Mesenchymal stem cell (in vitro differentiated cells and primary cell): ENCODE results near the gene DYNC1LI1.

Experiments
- DNase-seq: peaks from one replicate; pipeline ENCODE4 v3.0.0-alpha.2; 2013
- H2AFZ ChIP-seq: one replicate; pipeline ENCODE4 v1.6.1; 2013; ENCODE audit warnings: low read depth, mild to moderate bottlenecking, control low read depth, inconsistent platforms, low read length, moderate library complexity
- H2AK5ac ChIP-seq: 2 replicates; pipeline ENCODE4 v1.6.1; 2013; ENCODE audit warnings: low read length, moderate library complexity, mild to moderate bottlenecking, inconsistent platforms; ENCODE audit not compliant: severe bottlenecking
- H2BK120ac ChIP-seq: one replicate; pipeline ENCODE4 v1.6.1; 2013; ENCODE audit warnings: low read depth, mild to moderate bottlenecking, inconsistent platforms, low read length, moderate library complexity
- H2BK12ac ChIP-seq, 2 experiments: one replicate each; pipeline ENCODE4 v1.6.1; 2013; ENCODE audit warnings: inconsistent platforms in 2 of 2, low read length in 2 of 2, mild to moderate bottlenecking in 2 of 2, moderate library complexity in 2 of 2, control low read depth in 1 of 2
- H2BK15ac ChIP-seq: one replicate; pipeline ENCODE4 v1.6.1; 2013; ENCODE audit warnings: mild to moderate bottlenecking, low read depth, inconsistent platforms; ENCODE audit not compliant: poor library complexity, severe bottlenecking
- H2BK5ac ChIP-seq: 2 replicates; pipeline ENCODE4 v1.6.1; 2013; ENCODE audit warnings: low read depth, mild to moderate bottlenecking, low read length, control low read depth, inconsistent platforms; ENCODE audit not compliant: poor library complexity, severe bottlenecking
- H3K14ac ChIP-seq, 2 experiments: one replicate each; pipeline ENCODE4 v1.6.1; 2013; ENCODE audit warnings: inconsistent platforms in 2 of 2, low read length in 2 of 2, control low read depth in 1 of 2, mild to moderate bottlenecking in 1 of 2, moderate library complexity in 1 of 2
- H3K18ac ChIP-seq, 2 experiments: one replicate each; pipeline ENCODE4 v1.6.1; 2013; ENCODE audit warnings: inconsistent platforms in 2 of 2, low read length in 2 of 2, control low read depth in 1 of 2, low read depth in 1 of 2, mild to moderate bottlenecking in 1 of 2
- H3K23ac ChIP-seq, 2 experiments: one replicate each; pipeline ENCODE4 v1.6.1; 2013; ENCODE audit warnings: inconsistent platforms in 2 of 2, low read length in 2 of 2, mild to moderate bottlenecking in 2 of 2, moderate library complexity in 2 of 2, control low read depth in 1 of 2
- H3K27ac ChIP-seq: 2 replicates; pipeline ENCODE4 v1.5.1; 2013; ENCODE audit warnings: mild to moderate bottlenecking, moderate library complexity, low read length, control low read depth, inconsistent platforms; ENCODE audit not compliant: poor library complexity, severe bottlenecking
- H3K27me3 ChIP-seq, 2 experiments: 2 replicates each; pipeline versions ENCODE4 v1.6.1 to v1.7.0; 2013; ENCODE audit warnings: low read length in 2 of 2, mild to moderate bottlenecking in 2 of 2, moderate library complexity in 2 of 2, control low read depth in 1 of 2, inconsistent platforms in 1 of 2; ENCODE audit not compliant: control insufficient read depth in 1 of 2, insufficient read depth in 1 of 2
- H3K36me3 ChIP-seq, 2 experiments: 2 replicates each; pipeline versions ENCODE4 v1.6.1 to v1.7.0; 2013; ENCODE audit warnings: low read length in 2 of 2, control low read depth in 1 of 2, inconsistent platforms in 1 of 2, low read depth in 1 of 2, mild to moderate bottlenecking in 1 of 2; ENCODE audit not compliant: insufficient read depth in 2 of 2, control insufficient read depth in 1 of 2
- H3K4ac ChIP-seq, 2 experiments: one replicate each; pipeline ENCODE4 v1.6.1; 2013; ENCODE audit warnings: inconsistent platforms in 2 of 2, low read length in 2 of 2, mild to moderate bottlenecking in 2 of 2, moderate library complexity in 2 of 2, control low read depth in 1 of 2, low read depth in 1 of 2
- H3K4me1 ChIP-seq: 2 replicates; pipeline ENCODE4 v1.6.1; 2013; ENCODE audit warnings: low read depth, low read length, control low read depth; ENCODE audit not compliant: control insufficient read depth, insufficient read depth
- H3K4me2 ChIP-seq: 2 replicates; pipeline ENCODE4 v1.6.1; 2013; ENCODE audit warnings: low read length, mild to moderate bottlenecking, inconsistent platforms; ENCODE audit not compliant: poor library complexity, severe bottlenecking
- H3K4me3 ChIP-seq, 2 experiments: 2 replicates each; pipeline versions ENCODE4 v1.5.1 to v1.7.0; 2013; ENCODE audit warnings: low read length in 2 of 2, mild to moderate bottlenecking in 2 of 2, control low read depth in 1 of 2, low read depth in 1 of 2; ENCODE audit not compliant: insufficient read depth in 1 of 2
- H3K79me1 ChIP-seq: replicated peaks from 2 replicates; pipeline ENCODE4 v1.6.1; 2013; ENCODE audit warnings: mild to moderate bottlenecking, control low read depth, low read length, inconsistent platforms; ENCODE audit not compliant: poor library complexity, severe bottlenecking
- H3K9ac ChIP-seq: 2 replicates; pipeline ENCODE4 v1.7.0; 2013; ENCODE audit warnings: mild to moderate bottlenecking, low read length, moderate library complexity
- H3K9me3 ChIP-seq: 2 replicates; pipeline ENCODE4 v1.7.0; 2013; ENCODE audit warnings: mild to moderate bottlenecking, low read length; ENCODE audit not compliant: control insufficient read depth
- H4K8ac ChIP-seq: one replicate; pipeline ENCODE4 v1.6.1; 2013; ENCODE audit warnings: inconsistent platforms, mild to moderate bottlenecking, low read length, moderate library complexity
- H4K91ac ChIP-seq: one replicate; pipeline ENCODE4 v1.6.1; 2013; ENCODE audit warnings: mild to moderate bottlenecking, low read length, inconsistent platforms
- WGBS: methylation state at CpG from one replicate; pipeline ENCODE4 v1.1.7; 2013; ENCODE audit warnings: mixed read lengths; 5-methylcytosine and 5-hydroxymethylcytosine counted together

Gene DYNC1LI1

DNA sequence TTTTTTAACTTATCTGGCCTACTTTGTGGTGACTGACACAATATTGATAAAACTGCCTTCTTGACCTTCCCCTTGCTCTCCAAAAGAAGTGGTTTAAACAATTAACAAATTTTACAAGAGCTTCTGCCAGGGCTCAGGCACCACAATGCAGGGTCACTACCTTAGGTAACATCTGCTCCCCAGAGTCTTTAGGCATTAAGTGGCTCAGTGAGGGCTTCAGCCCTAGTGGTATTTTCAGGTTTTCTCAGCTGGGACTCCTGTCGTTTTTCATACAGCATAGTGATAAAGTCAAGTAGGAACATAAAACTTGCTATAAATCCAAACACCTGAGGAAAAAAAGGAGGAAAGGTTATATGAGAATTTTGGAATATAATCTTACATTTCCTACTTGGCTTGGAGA is 86.9 kb downstream of the DYNC1LI1 start:
- H3K23ac ChIP-seq, result no peak overlapping the region
- no peaks in the 10 kb centered on the region for H3K27me3 ChIP-seq
- H4K8ac ChIP-seq, result no peak overlapping the region
- H2BK12ac ChIP-seq, result no peak overlapping the region
- no peak overlapping the region for H3K27ac ChIP-seq
- H3K79me1 ChIP-seq, result peaks cover 12% of the 10 kb centered on the region
- DNase-seq, result no peak
- WGBS, result no CpG with 5 or more reads among the region's 1 CpG
- H3K9ac ChIP-seq, result no peak overlapping the region
- H2BK120ac ChIP-seq, result no peak overlapping the region
- no peak overlapping the region for H2AK5ac ChIP-seq
- H3K18ac ChIP-seq, result no peak overlapping the region
- H3K9me3 ChIP-seq, result no peaks in the 10 kb centered on the region
- no peak overlapping the region for H3K14ac ChIP-seq
- H3K36me3 ChIP-seq, result peaks cover 6 to 62% of the 10 kb centered on the region in 2 experiments
- H3K4me2 ChIP-seq, result no peak overlapping the region
- H4K91ac ChIP-seq, result no peak overlapping the region
- H3K4ac ChIP-seq, result no peak overlapping the region
- no peak overlapping the region for H3K4me3 ChIP-seq
- no peak overlapping the region for H2BK15ac ChIP-seq
- no peaks in the 10 kb centered on the region for H3K4me1 ChIP-seq
- H2BK5ac ChIP-seq, result no peak overlapping the region
- H2AFZ ChIP-seq, result no peak overlapping the region

DNA sequence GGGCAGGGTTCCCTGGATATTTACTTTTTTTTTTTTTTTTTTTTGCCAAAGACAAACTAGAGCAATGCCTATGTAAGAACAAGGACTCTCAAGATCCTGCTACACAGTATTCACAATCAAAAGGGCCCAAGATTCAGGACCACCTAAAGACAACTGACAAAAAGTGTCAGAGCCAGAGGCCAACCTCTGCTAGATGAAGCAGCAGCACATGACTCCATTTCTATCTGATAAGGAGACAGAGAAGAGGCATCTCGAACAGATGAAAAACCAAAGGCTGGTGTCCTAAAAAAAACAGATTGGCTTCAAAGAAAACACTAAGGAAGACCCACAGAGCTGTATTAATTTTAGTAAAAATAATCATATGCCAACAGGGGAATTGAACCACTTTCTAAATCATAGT is 88.0 kb downstream of the DYNC1LI1 start:
- Histone ChIP-seq H4K91ac (no peak overlapping the region), H3K4ac (no peak overlapping the region), H2BK15ac (no peak overlapping the region), H3K79me1 (peaks cover 12% of the 10 kb centered on the region), H3K27ac (no peak overlapping the region), H2BK5ac (no peak overlapping the region), H3K4me3 (no peak overlapping the region), H3K18ac (no peak overlapping the region), H3K14ac (no peak overlapping the region), H3K27me3 (no peaks in the 10 kb centered on the region), H2AFZ (no peak overlapping the region), H3K23ac (no peak overlapping the region), H3K36me3 (peaks cover 6 to 62% of the 10 kb centered on the region in 2 experiments), H2AK5ac (no peak overlapping the region), H3K9ac (no peak overlapping the region), H2BK12ac (no peak overlapping the region), H3K9me3 (no peaks in the 10 kb centered on the region), H2BK120ac (no peak overlapping the region), H3K4me1 (no peaks in the 10 kb centered on the region), H3K4me2 (no peak overlapping the region), H4K8ac (no peak overlapping the region)
- no peak for DNase-seq
- no CpG with 5 or more reads among the region's 1 CpG for WGBS

DNA sequence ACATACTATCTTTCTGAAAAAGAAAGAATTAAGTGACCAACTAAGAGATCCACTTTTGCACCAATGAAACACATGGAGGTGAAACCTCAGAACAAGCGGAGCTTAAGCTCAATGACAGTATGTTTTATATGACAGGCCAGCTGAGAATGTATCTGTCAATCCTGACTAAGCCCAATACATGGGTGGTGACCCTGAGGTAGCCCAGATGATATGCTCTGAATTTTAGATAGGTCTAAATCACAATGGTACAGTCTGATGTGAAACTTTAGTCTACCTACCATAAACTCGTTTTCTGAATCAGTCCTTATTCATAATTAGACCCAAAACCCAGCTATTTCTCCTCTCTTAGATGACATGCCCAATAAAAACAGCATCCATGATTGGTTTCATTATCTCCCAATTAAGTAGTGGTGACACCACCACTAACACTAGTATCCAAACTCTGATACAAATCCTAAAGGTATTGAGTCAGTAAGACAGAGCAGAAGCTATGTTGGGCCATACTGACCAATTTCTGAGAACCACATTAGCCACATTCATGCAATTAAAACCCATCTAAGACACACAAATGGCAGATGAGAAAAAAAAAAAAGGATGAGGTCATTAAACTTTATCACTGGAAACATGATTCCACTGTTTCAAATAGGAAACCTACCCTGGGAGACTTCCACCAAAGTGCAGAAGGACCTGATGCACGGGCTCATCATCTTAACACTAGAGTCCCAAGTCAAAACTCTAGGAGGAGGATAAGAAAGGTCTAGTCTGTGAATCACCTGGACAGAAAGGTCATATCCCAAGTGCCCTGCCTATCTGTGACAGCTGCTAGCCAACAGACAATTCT is 88.6 kb downstream of the DYNC1LI1 start:
- 98% methylated on average over 3 of the region's 3 CpGs for WGBS
- no peak overlapping the region for H3K4me2 ChIP-seq

DNA sequence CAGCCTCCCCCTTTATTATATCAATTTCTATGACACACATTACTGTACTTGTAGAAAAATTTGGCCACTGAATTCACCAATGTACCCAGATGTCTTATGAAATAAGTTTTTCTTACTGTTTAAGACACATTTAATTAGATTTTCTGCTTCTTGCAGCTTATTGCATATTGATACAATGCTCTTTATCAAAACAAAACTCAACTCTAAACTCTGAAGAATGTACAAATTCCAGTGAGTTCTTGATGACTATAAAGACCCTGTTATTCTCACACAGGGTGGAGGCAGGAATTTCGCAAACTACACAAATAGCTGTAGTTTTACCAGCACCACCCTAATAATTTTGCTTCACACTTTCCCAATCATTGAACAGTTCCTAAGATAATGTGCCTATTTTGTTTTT is 90.1 kb downstream of the DYNC1LI1 start:
- H3K23ac ChIP-seq, result no peak overlapping the region
- no peak overlapping the region for H3K4ac ChIP-seq
- peaks cover 2 to 44% of the 10 kb centered on the region in 2 experiments for H3K36me3 ChIP-seq
- H3K27me3 ChIP-seq, result no peaks in the 10 kb centered on the region
- H3K14ac ChIP-seq, result no peak overlapping the region
- WGBS, result no CpG with 5 or more reads among the region's 1 CpG
- H3K27ac ChIP-seq, result no peak overlapping the region
- H2AK5ac ChIP-seq, result no peak overlapping the region
- no peaks in the 10 kb centered on the region for H3K9me3 ChIP-seq
- H3K18ac ChIP-seq, result no peak overlapping the region
- H3K79me1 ChIP-seq, result peaks cover 9% of the 10 kb centered on the region
- H2AFZ ChIP-seq, result no peak overlapping the region
- no peak overlapping the region for H3K4me3 ChIP-seq
- no peak overlapping the region for H2BK15ac ChIP-seq
- H4K8ac ChIP-seq, result no peak overlapping the region
- H3K4me2 ChIP-seq, result no peak overlapping the region
- no peak overlapping the region for H2BK120ac ChIP-seq
- no peak overlapping the region for H4K91ac ChIP-seq
- H3K4me1 ChIP-seq, result no peaks in the 10 kb centered on the region
- H3K9ac ChIP-seq, result no peak overlapping the region
- H2BK12ac ChIP-seq, result no peak overlapping the region
- no peak overlapping the region for H2BK5ac ChIP-seq
- no peak for DNase-seq

More for the DNA sequence above, 88.6 kb downstream of the DYNC1LI1 start:
- H4K8ac ChIP-seq, result no peak overlapping the region
- no peak overlapping the region for H2BK12ac ChIP-seq
- no peak overlapping the region for H3K27ac ChIP-seq
- no peaks in the 10 kb centered on the region for H3K9me3 ChIP-seq
- H4K91ac ChIP-seq, result no peak overlapping the region
- no peak overlapping the region for H2BK15ac ChIP-seq
- H3K4me3 ChIP-seq, result no peak overlapping the region
- peaks cover 6 to 56% of the 10 kb centered on the region in 2 experiments for H3K36me3 ChIP-seq
- no peak overlapping the region for H3K14ac ChIP-seq
- H2BK120ac ChIP-seq, result no peak overlapping the region
- H3K4ac ChIP-seq, result no peak overlapping the region
- no peak overlapping the region for H3K9ac ChIP-seq
- no peak overlapping the region for H2BK5ac ChIP-seq
- DNase-seq, result no peak
- H2AFZ ChIP-seq, result no peak overlapping the region
- H2AK5ac ChIP-seq, result no peak overlapping the region
- H3K4me1 ChIP-seq, result no peaks in the 10 kb centered on the region
- no peak overlapping the region for H3K23ac ChIP-seq
- H3K27me3 ChIP-seq, result no peaks in the 10 kb centered on the region
- no peak overlapping the region for H3K18ac ChIP-seq
- H3K79me1 ChIP-seq, result peaks cover 12% of the 10 kb centered on the region
